ENCODE measurements around the gene CARD6. TPM values are rescaled to one million over a fixed set of nuclear protein-coding genes. Genes with fewer than 3 reads are reported as not detected.
A peak's percentile ranks its signal among the peaks of the same experiment; 100 is the strongest.

Gene CARD6
- total and polyA plus RNA-seq, 9 donors, result 0.89 to 2.2 (median 1.7) TPM

DNA sequence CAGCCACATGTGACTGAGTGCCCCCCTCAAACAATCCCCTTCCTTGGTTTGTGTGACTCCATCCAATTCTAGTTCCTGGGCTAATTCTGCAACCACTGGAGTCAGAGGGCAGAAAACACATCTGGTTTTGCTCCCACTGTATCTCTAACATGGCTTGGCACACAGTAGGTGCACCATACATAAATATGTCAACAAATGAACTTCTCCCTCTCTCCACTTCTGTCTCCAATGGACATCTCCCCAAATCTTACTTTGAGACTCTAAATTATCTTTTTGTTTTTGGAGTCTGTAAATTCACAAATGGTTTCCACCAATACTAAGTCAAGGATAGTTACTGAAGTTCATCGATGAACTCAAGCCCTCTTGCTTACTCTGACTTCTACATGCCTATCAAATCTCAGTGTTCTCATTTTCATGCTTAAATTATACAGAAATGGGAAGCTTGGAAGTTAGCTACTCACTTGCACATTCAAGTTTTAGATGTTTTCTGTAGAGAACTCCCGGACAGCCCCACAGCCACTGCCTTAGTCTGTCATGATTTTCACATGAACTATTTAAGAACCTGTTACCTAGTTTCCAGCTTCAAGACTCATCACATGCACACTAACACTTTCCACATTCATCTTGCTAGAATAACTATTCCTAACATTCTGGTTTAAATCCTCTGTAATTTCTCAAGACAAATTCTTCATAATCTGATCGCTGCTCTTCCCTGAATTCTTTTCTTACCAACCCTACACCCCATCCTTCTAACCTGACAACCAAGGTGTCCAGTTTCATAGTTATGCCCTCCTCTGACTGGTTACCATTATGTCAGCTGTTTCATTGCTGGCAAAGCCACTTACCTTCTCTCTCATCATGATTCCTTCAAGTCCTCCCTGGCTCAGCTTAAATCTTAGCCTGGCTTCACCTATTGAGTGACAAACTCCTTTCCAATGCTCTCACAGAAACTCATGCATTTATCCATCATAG lies 12.2 kb upstream of the CARD6 start:
- Histone ChIP-seq H3K36me3 (ENCODE audit: control insufficient read depth, insufficient read depth, low read length) (peaks cover 66% of the 10 kb centered on the region), H3K27ac (ENCODE audit: low read length) (no peak overlapping the region), H3K27me3 (ENCODE audit: control insufficient read depth, insufficient read depth, low read length) (no peaks in the 10 kb centered on the region), H3K9me3 (replicated peaks; ENCODE audit: control insufficient read depth, low read depth, low read length) (no peaks in the 10 kb centered on the region), H3K4me1 (ENCODE audit: control insufficient read depth, insufficient read depth, low read length) (peaks cover 9% of the 10 kb centered on the region), H3K4me3 (ENCODE audit: low read length) (no peak overlapping the region)
- DNase-seq, result no peak
- WGBS (ENCODE audit: insufficient coverage), result 93% methylated on average over 2 of the region's 3 CpGs

DNA sequence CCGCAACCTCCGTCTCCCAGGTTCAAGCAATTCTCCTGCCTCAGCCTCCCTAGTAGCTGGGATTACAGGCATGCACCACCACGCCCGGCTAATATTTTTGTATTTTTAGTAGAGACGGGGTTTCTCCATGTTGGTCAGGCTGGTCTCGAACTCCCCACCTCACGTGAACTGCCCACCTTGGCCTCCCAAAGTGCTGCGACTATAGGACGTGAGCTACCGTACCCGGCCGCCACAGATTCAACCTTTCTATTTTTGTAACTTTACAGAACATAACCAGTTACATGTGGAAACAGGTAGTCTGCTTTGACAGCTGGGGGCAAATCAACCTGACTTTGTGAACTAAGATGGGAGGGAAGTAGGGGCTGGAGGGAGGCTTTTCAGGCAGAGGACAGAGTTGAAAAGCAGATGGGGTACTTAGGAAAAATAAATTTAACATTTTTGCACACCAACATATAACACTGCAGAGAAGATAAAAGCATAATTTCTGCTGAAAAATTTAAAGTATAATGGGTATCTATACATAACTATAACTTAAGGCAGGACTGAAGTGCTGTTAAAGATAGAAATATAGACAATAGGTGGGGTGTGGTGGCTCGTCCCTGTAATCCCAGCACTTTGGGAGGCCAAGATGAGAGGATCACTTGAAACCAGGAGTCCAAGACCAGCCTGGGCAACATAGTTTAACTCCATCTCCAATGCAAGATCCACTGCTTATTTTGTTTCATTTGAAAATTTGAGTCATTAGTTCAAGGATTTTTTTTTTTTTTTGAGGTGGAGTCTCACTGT lies 11.2 kb upstream of the CARD6 start:
- Histone ChIP-seq H3K27ac (ENCODE audit: low read length) (no peak overlapping the region), H3K4me1 (ENCODE audit: control insufficient read depth, insufficient read depth, low read length) (peaks cover 10% of the 10 kb centered on the region), H3K9me3 (replicated peaks; ENCODE audit: control insufficient read depth, low read depth, low read length) (no peaks in the 10 kb centered on the region), H3K4me3 (ENCODE audit: low read length) (no peak overlapping the region), H3K27me3 (ENCODE audit: control insufficient read depth, insufficient read depth, low read length) (no peaks in the 10 kb centered on the region), H3K36me3 (ENCODE audit: control insufficient read depth, insufficient read depth, low read length) (peaks cover 67% of the 10 kb centered on the region)
- 100% methylated on average over 2 of the region's 13 CpGs for WGBS (ENCODE audit: insufficient coverage)
- no peak for DNase-seq

DNA sequence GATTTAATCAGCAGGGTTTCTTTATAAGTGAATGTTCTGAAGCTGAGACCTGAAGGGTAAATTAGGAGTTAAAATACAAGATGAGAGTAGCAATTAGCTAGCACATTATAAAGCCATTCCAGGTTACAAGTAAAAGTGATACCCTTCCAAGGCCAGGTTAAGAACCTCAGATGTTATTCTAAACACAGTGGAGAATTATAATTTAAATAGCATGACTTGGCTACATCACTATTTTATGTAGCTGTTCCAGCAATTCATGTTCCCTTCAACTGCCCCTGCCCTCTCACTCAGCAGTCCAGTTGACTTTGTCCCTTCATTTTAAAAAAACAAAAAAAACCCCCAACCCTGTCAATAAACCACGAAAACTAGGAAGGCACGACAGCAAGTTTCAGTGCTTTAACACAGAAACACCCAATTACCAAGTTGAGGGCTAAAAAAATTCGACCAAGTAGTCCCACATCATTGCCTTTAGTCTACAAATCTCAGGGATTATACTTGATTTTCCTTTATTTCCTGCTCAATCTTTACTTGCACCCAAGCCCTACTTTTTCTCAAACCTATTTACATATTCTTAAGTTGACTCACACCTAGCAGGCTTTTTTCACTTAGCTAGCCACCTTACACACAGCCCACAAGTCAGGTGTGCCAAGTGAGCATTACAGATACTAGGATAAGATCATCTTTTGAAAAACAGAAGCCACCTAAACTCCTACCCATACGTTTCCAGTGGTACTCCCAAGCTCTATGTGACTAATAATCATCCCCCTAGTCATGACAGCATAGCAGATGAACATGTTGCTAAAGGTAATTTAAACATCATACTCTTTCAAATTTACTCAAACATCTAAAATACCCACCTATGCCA lies 9.6 kb upstream of the CARD6 start:
- 73% methylated on average over 3 of the region's 4 CpGs for WGBS (ENCODE audit: insufficient coverage)
- no peak for DNase-seq
- no peaks in the 10 kb centered on the region for H3K27me3 ChIP-seq (ENCODE audit: control insufficient read depth, insufficient read depth, low read length)
- H3K27ac ChIP-seq (ENCODE audit: low read length), result no peak overlapping the region
- peaks cover 66% of the 10 kb centered on the region for H3K36me3 ChIP-seq (ENCODE audit: control insufficient read depth, insufficient read depth, low read length)
- H3K4me1 ChIP-seq (ENCODE audit: control insufficient read depth, insufficient read depth, low read length), result peaks cover 15% of the 10 kb centered on the region
- no peak overlapping the region for H3K4me3 ChIP-seq (ENCODE audit: low read length)
- no peaks in the 10 kb centered on the region for H3K9me3 ChIP-seq (replicated peaks; ENCODE audit: control insufficient read depth, low read depth, low read length)

DNA sequence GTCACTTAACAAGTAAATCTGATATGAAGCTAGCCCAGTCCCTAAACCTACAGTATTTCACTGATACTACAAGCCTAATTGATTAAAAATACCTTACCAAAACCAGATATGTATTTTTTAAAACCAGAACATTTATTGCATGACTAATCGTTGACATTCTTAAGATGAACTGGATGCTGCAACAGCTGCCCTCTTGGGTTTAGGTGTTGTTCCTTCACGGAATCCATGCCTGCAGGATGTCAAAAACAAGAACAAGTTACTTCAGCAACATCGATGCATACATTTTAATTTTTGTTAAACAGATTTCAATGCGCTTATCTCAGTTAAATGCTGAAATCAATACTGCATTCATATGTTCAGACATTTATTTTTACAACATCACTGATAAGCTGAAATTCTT lies 8.8 kb upstream of the CARD6 start:
- no peak overlapping the region for H3K4me3 ChIP-seq (ENCODE audit: low read length)
- no peak for DNase-seq
- peaks cover 15% of the 10 kb centered on the region for H3K4me1 ChIP-seq (ENCODE audit: control insufficient read depth, insufficient read depth, low read length)
- H3K27me3 ChIP-seq (ENCODE audit: control insufficient read depth, insufficient read depth, low read length), result no peaks in the 10 kb centered on the region
- WGBS (ENCODE audit: insufficient coverage), result 86% methylated on average over 2 of the region's 4 CpGs
- no peaks in the 10 kb centered on the region for H3K9me3 ChIP-seq (replicated peaks; ENCODE audit: control insufficient read depth, low read depth, low read length)
- H3K27ac ChIP-seq (ENCODE audit: low read length), result no peak overlapping the region
- H3K36me3 ChIP-seq (ENCODE audit: control insufficient read depth, insufficient read depth, low read length), result peaks cover 58% of the 10 kb centered on the region

DNA sequence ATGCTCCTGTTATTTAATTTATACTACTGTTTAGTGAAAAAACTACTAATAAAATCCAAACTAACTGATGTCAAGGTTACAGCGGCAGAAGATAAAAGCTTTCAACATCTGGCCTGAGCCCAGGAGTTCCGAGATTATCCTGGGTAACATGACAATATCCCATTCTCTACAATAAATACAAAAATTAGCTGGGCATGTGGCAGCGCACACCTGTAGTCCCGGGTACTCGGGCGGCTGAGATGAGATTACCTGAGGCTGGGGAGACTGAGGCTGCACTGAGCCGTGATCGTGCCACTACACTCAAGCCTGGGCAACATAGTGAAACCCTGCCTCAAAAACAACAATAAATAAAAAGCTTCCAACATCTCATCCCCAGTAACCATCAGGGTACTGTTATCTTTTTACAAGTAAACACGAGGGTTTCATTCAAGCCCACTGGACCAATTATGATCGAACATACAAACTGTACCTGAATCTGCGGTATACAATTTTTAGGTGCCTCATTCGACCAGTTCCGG lies 7.4 kb upstream of the CARD6 start:
- no peaks in the 10 kb centered on the region for H3K27me3 ChIP-seq (ENCODE audit: control insufficient read depth, insufficient read depth, low read length)
- peak overlapping the region; percentile 85 for H3K4me3 ChIP-seq (ENCODE audit: low read length)
- peaks cover 47% of the 10 kb centered on the region for H3K36me3 ChIP-seq (ENCODE audit: control insufficient read depth, insufficient read depth, low read length)
- DNase-seq, result no peak
- no peaks in the 10 kb centered on the region for H3K9me3 ChIP-seq (replicated peaks; ENCODE audit: control insufficient read depth, low read depth, low read length)
- peak overlapping the region; percentile 96 for H3K27ac ChIP-seq (ENCODE audit: low read length)
- peaks cover 15% of the 10 kb centered on the region for H3K4me1 ChIP-seq (ENCODE audit: control insufficient read depth, insufficient read depth, low read length)
- WGBS (ENCODE audit: insufficient coverage), result 61% methylated on average over 10 of the region's 13 CpGs

DNA sequence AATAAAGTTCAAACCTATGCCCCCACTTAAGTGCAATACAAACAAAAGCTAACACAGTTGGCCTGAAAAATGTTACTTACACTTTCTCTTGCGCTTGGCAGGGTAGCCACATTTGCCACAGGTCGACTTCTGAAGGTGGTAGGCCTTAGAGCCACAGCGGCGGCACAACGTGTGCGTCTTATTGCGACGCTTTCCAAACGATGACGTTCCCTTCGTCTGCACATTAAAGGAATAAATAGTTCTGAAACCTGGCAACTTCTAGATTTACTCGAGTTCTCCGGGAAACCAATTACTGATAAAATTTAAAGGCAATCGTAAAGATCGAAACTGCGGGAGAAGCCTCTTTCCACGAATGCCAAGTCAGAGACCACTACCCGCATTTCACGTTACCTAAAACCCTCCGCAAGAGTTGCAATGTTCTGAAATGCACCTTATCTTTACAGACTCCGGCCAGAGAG lies 6.7 kb upstream of the CARD6 start:
- peak overlapping the region; percentile 85 for H3K4me3 ChIP-seq (ENCODE audit: low read length)
- peak overlapping the region; percentile 96 for H3K27ac ChIP-seq (ENCODE audit: low read length)
- no peaks in the 10 kb centered on the region for H3K27me3 ChIP-seq (ENCODE audit: control insufficient read depth, insufficient read depth, low read length)
- H3K4me1 ChIP-seq (ENCODE audit: control insufficient read depth, insufficient read depth, low read length), result peaks cover 15% of the 10 kb centered on the region
- H3K36me3 ChIP-seq (ENCODE audit: control insufficient read depth, insufficient read depth, low read length), result peaks cover 40% of the 10 kb centered on the region
- H3K9me3 ChIP-seq (replicated peaks; ENCODE audit: control insufficient read depth, low read depth, low read length), result no peaks in the 10 kb centered on the region
- DNase-seq, result peak; percentile 53
- 1% methylated on average over 20 of the region's 21 CpGs for WGBS (ENCODE audit: insufficient coverage)

DNA sequence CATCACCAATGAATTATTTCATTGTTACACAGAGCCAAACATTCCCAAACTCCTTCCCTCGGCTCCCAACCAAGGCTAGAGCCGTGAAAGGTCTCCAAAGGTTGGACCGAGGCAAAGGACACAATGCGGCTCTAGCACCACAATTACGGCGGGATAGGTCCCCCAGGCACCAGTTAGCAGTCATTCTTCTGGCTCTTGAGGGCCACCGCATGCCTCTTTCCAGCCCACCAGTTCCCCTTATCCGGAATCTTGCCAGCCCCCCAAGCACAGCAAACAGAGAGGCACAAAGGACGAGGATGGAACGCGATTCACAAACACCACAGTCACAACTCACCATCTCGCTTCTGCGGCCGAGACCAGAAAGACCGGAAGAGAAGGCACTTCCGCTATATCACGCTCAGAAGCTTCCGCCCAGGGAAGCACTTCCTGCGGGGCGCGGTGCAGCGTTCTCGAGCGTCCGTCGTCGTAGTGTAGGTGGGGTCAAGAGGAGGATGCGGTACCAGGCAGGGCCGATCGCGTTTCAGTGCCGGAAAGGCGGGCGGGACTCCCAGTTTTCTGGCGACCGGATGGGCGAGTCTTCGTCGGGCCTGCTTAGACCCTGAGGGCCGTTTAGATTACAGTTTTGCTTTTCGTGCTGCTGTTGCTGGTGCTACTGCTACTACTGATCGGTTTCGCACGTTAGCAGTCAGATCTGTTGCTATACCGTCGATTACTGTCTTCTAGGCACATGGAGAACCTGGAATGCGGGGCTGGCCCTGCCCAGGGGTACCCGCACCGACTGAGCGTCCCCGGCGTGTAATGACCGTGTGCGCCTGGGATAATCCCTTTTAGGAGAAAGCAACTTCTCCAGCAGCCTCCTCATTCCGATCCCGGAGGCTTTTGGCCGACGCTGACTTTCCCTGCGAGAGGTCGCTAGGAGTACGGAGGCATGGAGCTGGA lies 6.0 kb upstream of the CARD6 start, which contains the start of gene RPL37:
Gene RPL37, minus strand, starts transcription at position 374 of the 939 bp plus-strand sequence. Its CDS starts 37 bp downstream, at position 337.
- WGBS (ENCODE audit: insufficient coverage), result under 1% methylated on average over 39 of the region's 61 CpGs
- no peaks in the 10 kb centered on the region for H3K9me3 ChIP-seq (replicated peaks; ENCODE audit: control insufficient read depth, low read depth, low read length)
- peak; percentile 99 for DNase-seq
- H3K4me1 ChIP-seq (ENCODE audit: control insufficient read depth, insufficient read depth, low read length), result peaks cover 15% of the 10 kb centered on the region
- peak within 1 kb of the TSS; percentile 85 for H3K4me3 ChIP-seq (ENCODE audit: low read length)
- H3K36me3 ChIP-seq (ENCODE audit: control insufficient read depth, insufficient read depth, low read length), result peaks cover 34% of the 10 kb centered on the region
- H3K27me3 ChIP-seq (ENCODE audit: control insufficient read depth, insufficient read depth, low read length), result no peaks in the 10 kb centered on the region
- peak within 1 kb of the TSS; percentile 96 for H3K27ac ChIP-seq (ENCODE audit: low read length)

DNA sequence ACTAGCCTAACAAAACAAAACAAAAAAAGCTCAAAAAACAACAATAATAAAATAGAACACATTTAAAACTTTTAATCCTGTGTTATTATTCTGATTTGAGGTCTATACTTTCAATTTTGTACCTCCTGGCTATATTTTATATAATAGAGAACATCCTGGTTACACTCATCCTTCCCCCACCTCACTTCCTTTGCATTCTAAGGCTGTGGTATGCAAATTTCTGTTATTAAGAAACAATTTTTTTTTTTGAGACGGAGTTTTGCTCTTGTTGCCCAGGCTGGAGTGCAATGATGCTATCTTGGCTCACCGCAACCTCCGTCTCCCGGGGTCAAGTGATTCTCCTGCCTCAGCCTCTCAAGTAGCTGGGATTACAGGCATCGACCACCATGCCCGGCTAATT lies 3.1 kb upstream of the CARD6 start:
- DNase-seq, result no peak
- peaks cover 3% of the 10 kb centered on the region for H3K27me3 ChIP-seq (ENCODE audit: control insufficient read depth, insufficient read depth, low read length)
- H3K27ac ChIP-seq (ENCODE audit: low read length), result no peak overlapping the region
- 100% methylated on average over 1 of the region's 6 CpGs for WGBS (ENCODE audit: insufficient coverage)
- H3K4me1 ChIP-seq (ENCODE audit: control insufficient read depth, insufficient read depth, low read length), result peaks cover 14% of the 10 kb centered on the region
- no peak overlapping the region for H3K4me3 ChIP-seq (ENCODE audit: low read length)
- no peaks in the 10 kb centered on the region for H3K9me3 ChIP-seq (replicated peaks; ENCODE audit: control insufficient read depth, low read depth, low read length)
- peaks cover 9% of the 10 kb centered on the region for H3K36me3 ChIP-seq (ENCODE audit: control insufficient read depth, insufficient read depth, low read length)

DNA sequence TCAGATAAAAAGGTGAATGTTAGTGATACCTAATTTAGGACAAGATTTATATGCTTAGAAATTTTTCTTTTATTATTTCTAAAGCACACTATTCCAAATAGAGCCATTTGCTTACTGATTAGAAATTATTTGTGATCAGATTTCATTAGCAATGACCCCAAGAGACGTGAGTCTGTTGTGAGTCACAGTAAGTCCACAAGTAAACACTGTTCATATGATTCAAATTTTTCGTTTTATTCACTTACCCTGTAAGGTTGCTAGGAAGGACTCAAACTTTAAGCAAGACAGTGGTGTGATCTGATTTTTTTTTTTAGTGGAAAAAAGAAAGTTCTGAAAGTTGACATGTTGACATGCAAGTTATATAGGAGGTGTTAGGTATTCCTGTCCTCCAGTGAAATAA lies 1.2 kb downstream of the CARD6 start:
- no peak for DNase-seq
- no peaks in the 10 kb centered on the region for H3K9me3 ChIP-seq (replicated peaks; ENCODE audit: control insufficient read depth, low read depth, low read length)
- H3K4me3 ChIP-seq (ENCODE audit: low read length), result no peak overlapping the region
- no peaks in the 10 kb centered on the region for H3K4me1 ChIP-seq (ENCODE audit: control insufficient read depth, insufficient read depth, low read length)
- H3K36me3 ChIP-seq (ENCODE audit: control insufficient read depth, insufficient read depth, low read length), result no peaks in the 10 kb centered on the region
- peaks cover 7% of the 10 kb centered on the region for H3K27me3 ChIP-seq (ENCODE audit: control insufficient read depth, insufficient read depth, low read length)
- no CpG with 5 or more reads among the region's 2 CpGs for WGBS (ENCODE audit: insufficient coverage)
- no peak overlapping the region for H3K27ac ChIP-seq (ENCODE audit: low read length)
